Body of pancreas (tissue), 4 donors: ENCODE measurements around the gene LNPEP. TPM values are rescaled to one million over a fixed set of nuclear protein-coding genes. Genes with fewer than 3 reads are reported as not detected.

ENCODE experiments used
- ATAC-seq: fragments of 150-250 bp; one replicate; pipeline ENCODE4 v1.9.1; 2016
- DNase-seq, 4 donors: peaks; one replicate each; pipeline ENCODE4 v3.0.0-alpha.2; 2019
- H3K27ac ChIP-seq, 4 donors: fragments of 200-600 bp; sonication (generic); 1 replicate in 3 of 4; 2 replicates in 1 of 4; pipeline versions ENCODE4 v1.5.1 to v1.6.1; 2016 to 2019; ENCODE audit warnings: mild to moderate bottlenecking in 1 of 4, mixed read lengths in 1 of 4, moderate library complexity in 1 of 4
- H3K27me3 ChIP-seq, 2 donors: fragments of 200-600 bp; sonication (generic); one replicate each; pipeline ENCODE4 v1.6.0; 2016; ENCODE audit warnings: mild to moderate bottlenecking in 1 of 2
- H3K36me3 ChIP-seq, 2 donors: fragments of 200-600 bp; sonication (generic); replicated peaks in 1 of 2; 2 replicates each; pipeline ENCODE4 v1.5.1; 2016; ENCODE audit warnings: low read depth in 2 of 2; ENCODE audit not compliant: insufficient read depth in 1 of 2
- H3K4me1 ChIP-seq: fragments of 200-600 bp; sonication (generic); one replicate; pipeline ENCODE4 v1.6.0; 2016
- H3K4me3 ChIP-seq, 2 donors: fragments of 200-600 bp; sonication (generic); 1 replicate in 1 of 2; 2 replicates in 1 of 2; pipeline ENCODE4 v1.5.1; 2016 to 2019
- H3K9me3 ChIP-seq, 3 donors: fragments of 200-600 bp; sonication (generic); 1 replicate in 2 of 3; 2 replicates in 1 of 3; pipeline ENCODE4 v1.5.1; 2016
- POLR2A ChIP-seq, 3 donors: fragments of 450-650 bp; IDR thresholded peaks; one replicate each; pipeline ENCODE4 v1.6.1; 2016; ENCODE audit warnings: antibody characterized with exemption in 3 of 3, mild to moderate bottlenecking in 2 of 3
- WGBS, 2 donors: methylation state at CpG; one replicate each; pipeline ENCODE4 v1.1.5; 2017; 5-methylcytosine and 5-hydroxymethylcytosine counted together
- intact Hi-C: fragments of 100-400 bp; cut with DNase I; formaldehyde crosslinking; loops from one replicate; pipeline ENCODE4 v1.15.1; 2023
- total RNA-seq, 2 donors: library from RNA; depleted of rRNA; stranded (reverse); fragments of >200 nt; gene quantifications; one replicate each; pipeline ENCODE4 v1.1.0, GENCODE V29; 2016
- TF ChIP-seq, protein P1 (sequence below), 7 experiments: fragments of 450-650 bp in 4 of 7; fragments of 200-600 bp in 3 of 7; sonication (generic) in 3 of 7; IDR thresholded peaks; one replicate each; pipeline ENCODE4 v1.5.1; 2016 to 2019; ENCODE audit warnings: antibody characterized with exemption in 7 of 7

LNPEP gene
- total RNA-seq, 2 donors from 2014 or later, result 16.8 to 22.1 TPM

DNA sequence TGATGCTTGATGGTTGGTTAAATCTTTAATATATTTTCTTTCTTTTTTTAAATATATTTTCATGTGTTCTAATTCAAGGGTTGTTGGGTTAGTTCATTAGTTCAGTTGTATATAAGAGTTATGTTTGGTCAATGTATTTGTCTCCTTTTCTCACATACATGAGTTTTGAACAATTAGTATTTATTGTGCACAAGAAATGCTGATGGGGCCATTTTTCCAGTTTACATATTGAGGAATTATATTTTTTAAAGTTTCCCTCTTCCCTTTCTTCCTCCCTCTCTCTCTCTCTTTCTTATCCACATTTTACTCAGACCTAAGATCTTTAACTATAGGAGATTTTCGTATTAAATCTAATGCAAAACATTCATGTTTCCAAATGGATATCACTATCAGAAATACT is 74.0 kb downstream of the LNPEP start:
- intact Hi-C loops, result no loop called here
- 90 to 91% methylated on average over 1 of the region's 1 CpG for WGBS, 2 donors
- no peak for DNase-seq
- Histone ChIP-seq H3K4me1 (no peaks in the 10 kb centered on the region), H3K36me3 (peaks cover 0 to 7% of the 10 kb centered on the region in 2 donors), H3K4me3 (no peak overlapping the region), H3K27ac (no peak overlapping the region), H3K27me3 (no peaks in the 10 kb centered on the region), H3K9me3 (no peaks in the 10 kb centered on the region)
- no peak for ATAC-seq
- TF ChIP-seq, protein P1, sequence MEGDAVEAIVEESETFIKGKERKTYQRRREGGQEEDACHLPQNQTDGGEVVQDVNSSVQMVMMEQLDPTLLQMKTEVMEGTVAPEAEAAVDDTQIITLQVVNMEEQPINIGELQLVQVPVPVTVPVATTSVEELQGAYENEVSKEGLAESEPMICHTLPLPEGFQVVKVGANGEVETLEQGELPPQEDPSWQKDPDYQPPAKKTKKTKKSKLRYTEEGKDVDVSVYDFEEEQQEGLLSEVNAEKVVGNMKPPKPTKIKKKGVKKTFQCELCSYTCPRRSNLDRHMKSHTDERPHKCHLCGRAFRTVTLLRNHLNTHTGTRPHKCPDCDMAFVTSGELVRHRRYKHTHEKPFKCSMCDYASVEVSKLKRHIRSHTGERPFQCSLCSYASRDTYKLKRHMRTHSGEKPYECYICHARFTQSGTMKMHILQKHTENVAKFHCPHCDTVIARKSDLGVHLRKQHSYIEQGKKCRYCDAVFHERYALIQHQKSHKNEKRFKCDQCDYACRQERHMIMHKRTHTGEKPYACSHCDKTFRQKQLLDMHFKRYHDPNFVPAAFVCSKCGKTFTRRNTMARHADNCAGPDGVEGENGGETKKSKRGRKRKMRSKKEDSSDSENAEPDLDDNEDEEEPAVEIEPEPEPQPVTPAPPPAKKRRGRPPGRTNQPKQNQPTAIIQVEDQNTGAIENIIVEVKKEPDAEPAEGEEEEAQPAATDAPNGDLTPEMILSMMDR (IDR thresholded peaks at IDR 0.05), result no peak
- no peak for TF ChIP-seq POLR2A (IDR thresholded peaks at IDR 0.05)

DNA sequence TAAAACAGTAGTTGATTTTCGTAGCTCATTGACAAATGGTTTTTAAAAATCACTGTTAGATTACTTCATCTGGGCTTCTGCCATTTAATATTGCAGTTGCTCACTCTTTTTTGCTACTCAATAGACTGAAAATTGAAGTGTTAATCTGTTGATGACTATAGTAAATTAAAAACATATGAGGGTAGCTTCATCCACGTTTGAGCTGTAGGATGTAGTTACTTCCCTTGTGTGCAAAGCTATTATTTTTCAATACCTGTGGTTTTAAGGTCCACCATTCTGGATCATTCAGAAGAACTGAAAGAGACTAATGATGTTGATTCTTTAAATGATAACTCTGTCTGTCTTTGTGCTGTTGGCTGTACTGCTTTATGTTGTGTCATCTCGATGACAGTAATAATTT is 74.7 kb downstream of the LNPEP start:
- Histone ChIP-seq H3K4me3 (no peak overlapping the region), H3K27ac (no peak overlapping the region), H3K4me1 (no peaks in the 10 kb centered on the region), H3K27me3 (no peaks in the 10 kb centered on the region), H3K36me3 (peaks cover 0 to 8% of the 10 kb centered on the region in 2 donors), H3K9me3 (no peaks in the 10 kb centered on the region)
- TF ChIP-seq POLR2A (IDR thresholded peaks at IDR 0.05), result no peak
- TF ChIP-seq, protein P1 (IDR thresholded peaks at IDR 0.05), result no peak
- WGBS, 2 donors, result 70 to 79% methylated on average over 3 of the region's 3 CpGs
- DNase-seq (no peak), ATAC-seq (no peak)
- intact Hi-C loops, result no loop called here

DNA sequence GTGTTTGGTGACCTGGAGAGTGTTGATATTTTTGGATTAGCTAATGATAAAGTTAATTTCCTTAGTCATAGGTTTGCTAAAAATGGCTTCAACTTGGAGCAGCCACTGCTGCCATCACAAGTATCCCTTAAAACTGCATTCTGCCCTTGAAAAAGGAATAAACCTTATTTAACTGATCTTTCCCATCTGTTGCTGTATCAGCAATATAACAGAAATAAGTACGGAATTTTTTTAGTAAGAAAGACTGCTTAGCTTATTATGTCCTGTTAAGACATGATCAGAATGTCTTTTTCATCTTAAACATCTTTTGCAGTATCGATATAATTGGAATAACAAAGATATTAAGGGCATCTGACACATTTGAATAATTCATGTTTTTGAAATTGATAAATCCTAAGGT is 75.7 kb downstream of the LNPEP start:
- 95% methylated on average over 2 of the region's 2 CpGs for WGBS, 2 donors
- Histone ChIP-seq H3K4me1 (no peaks in the 10 kb centered on the region), H3K27me3 (no peaks in the 10 kb centered on the region), H3K36me3 (peaks cover 0 to 9% of the 10 kb centered on the region in 2 donors), H3K27ac (no peak overlapping the region), H3K4me3 (no peak overlapping the region), H3K9me3 (no peaks in the 10 kb centered on the region)
- ATAC-seq, result no peak
- intact Hi-C loops, result no loop called here
- DNase-seq, result no peak
- TF ChIP-seq, protein P1 (IDR thresholded peaks at IDR 0.05), result no peak
- TF ChIP-seq POLR2A (IDR thresholded peaks at IDR 0.05), result no peak

DNA sequence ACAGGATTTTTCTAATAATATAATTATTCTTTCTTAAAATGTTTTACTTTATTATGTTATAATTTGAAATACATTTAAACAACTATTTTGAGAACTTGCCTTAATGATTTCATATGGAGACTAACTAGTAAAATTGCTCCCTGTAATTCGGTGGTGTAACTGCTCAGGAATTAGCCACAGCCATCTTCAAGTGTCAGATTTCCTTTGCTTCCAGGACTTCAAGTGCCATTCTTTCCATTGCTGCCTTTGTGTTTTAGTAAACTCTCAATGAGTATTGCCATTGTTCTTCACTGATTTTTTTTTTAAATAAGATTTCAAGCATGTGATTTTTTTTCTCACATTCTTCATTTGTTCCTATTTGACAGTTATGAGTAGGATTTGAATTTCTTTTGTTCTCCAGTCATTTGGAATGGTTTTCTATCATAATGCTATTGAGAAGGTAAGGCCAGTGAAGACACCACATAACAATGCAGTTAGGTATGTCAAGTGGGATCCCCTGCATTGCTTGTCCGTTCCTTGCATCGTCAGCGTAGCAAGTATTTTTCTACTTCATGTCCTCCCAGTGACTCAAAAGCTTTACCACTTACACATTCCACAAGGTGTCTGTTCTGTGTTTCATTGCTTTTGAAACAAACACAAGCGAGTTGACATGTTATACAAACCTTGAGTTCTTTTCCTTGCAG is 83.7 kb downstream of the LNPEP start:
- no peak overlapping the region for H3K27ac ChIP-seq
- no peaks in the 10 kb centered on the region for H3K9me3 ChIP-seq
- DNase-seq (no peak), ATAC-seq (no peak)
- intact Hi-C loops, result no loop called here
- H3K4me3 ChIP-seq, result no peak overlapping the region
- H3K36me3 ChIP-seq, result peaks cover 3 to 16% of the 10 kb centered on the region in 2 donors
- H3K27me3 ChIP-seq, result no peaks in the 10 kb centered on the region
- WGBS, 2 donors, result 90 to 93% methylated on average over 5 of the region's 5 CpGs
- no peak for TF ChIP-seq POLR2A (IDR thresholded peaks at IDR 0.05)
- TF ChIP-seq, protein P1 (IDR thresholded peaks at IDR 0.05), result no peak
- H3K4me1 ChIP-seq, result no peaks in the 10 kb centered on the region

DNA sequence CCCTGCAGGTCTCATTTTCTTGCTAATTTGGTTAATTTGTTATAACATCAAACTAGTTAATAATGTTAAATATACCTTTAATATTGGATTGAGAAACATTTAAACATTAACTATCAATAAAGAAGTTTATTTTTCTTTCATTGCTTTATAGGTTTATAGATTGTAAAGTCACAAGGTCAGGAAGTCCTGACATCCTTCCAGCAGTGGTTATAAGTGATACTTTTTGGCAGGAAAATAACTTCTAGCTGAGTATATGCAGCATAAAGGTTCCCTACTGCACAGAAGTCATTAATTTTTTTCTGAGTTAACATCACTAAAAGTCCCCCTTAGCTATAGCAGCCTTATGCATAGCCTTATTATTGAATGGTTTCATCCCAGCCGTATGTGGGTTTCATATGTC is 85.5 kb downstream of the LNPEP start:
- Histone ChIP-seq H3K4me1 (no peaks in the 10 kb centered on the region), H3K36me3 (peaks cover 8 to 18% of the 10 kb centered on the region in 2 donors), H3K4me3 (no peak overlapping the region), H3K9me3 (no peaks in the 10 kb centered on the region), H3K27me3 (no peaks in the 10 kb centered on the region), H3K27ac (no peak overlapping the region)
- intact Hi-C loops, result no loop called here
- TF ChIP-seq, protein P1 (IDR thresholded peaks at IDR 0.05), result no peak
- TF ChIP-seq POLR2A (IDR thresholded peaks at IDR 0.05), result no peak
- no peak for DNase-seq
- ATAC-seq, result no peak
- 82 to 91% methylated on average over 1 of the region's 1 CpG for WGBS, 2 donors
